A673 (cell line): ENCODE data around the gene PTGFRN. TPM values are rescaled to one million over a fixed set of nuclear protein-coding genes. Genes with fewer than 3 reads are reported as not detected.

Experiments used
- BruUV-seq: library from RNA; stranded (reverse); fragments of 400-500 nt; replicated peaks from 2 replicates; lab custom pipeline; 2021; lab: Mats Ljungman, UMichigan
- CTCF ChIA-PET: fragments of 300-600 bp; sonication (Branson Sonifier 250); formaldehyde crosslinking; loops from one replicate; lab custom pipeline; 2022; ENCODE audit warnings: antibody characterized with exemption; lab: Charles Lee
- POLR2A ChIA-PET: fragments of 300-600 bp; sonication (Branson Sonifier 250); formaldehyde crosslinking; loops from one replicate; lab custom pipeline; 2022; ENCODE audit warnings: antibody characterized with exemption; ENCODE audit not compliant: low non-redundant PET; lab: Charles Lee
- DNase-seq: peaks from one replicate; pipeline ENCODE4 v3.0.0-alpha.2; 2015; ENCODE audit warnings: low spot score
- H3K27ac ChIP-seq: fragments of 200-600 bp; sonication (generic); 2 replicates; pipeline ENCODE4 v1.5.1; 2016; ENCODE audit warnings: mixed run types, low read depth, mild to moderate bottlenecking, mixed read lengths, antibody characterized with exemption, low read length; ENCODE audit not compliant: poor library complexity, severe bottlenecking
- H3K27me3 ChIP-seq: fragments of 200-600 bp; sonication (generic); replicated peaks from 2 replicates; pipeline ENCODE4 v1.6.1; 2017; ENCODE audit warnings: mixed run types, low read depth, mild to moderate bottlenecking, mixed read lengths, antibody characterized with exemption, low read length; ENCODE audit not compliant: insufficient read depth, poor library complexity
- H3K36me3 ChIP-seq: fragments of 200-600 bp; sonication (generic); 2 replicates; pipeline ENCODE4 v1.6.1; 2016; ENCODE audit warnings: mixed run types, mild to moderate bottlenecking, mixed read lengths, antibody characterized with exemption, low read length; ENCODE audit not compliant: insufficient read depth, poor library complexity, severe bottlenecking
- H3K4me1 ChIP-seq: fragments of 200-600 bp; sonication (generic); 2 replicates; pipeline ENCODE4 v1.6.1; 2017; ENCODE audit warnings: mixed run types, mild to moderate bottlenecking, mixed read lengths, antibody characterized with exemption, low read length; ENCODE audit not compliant: insufficient read depth, poor library complexity, severe bottlenecking
- H3K4me3 ChIP-seq: fragments of 200-600 bp; sonication (generic); 2 replicates; pipeline ENCODE4 v1.5.1; 2016; ENCODE audit warnings: low read depth, mixed run types, mild to moderate bottlenecking, mixed read lengths, low read length; ENCODE audit not compliant: poor library complexity, severe bottlenecking
- H3K9me3 ChIP-seq: fragments of 200-600 bp; sonication (generic); 2 replicates; pipeline ENCODE4 v1.6.1; 2016; ENCODE audit warnings: mixed run types, low read depth, mild to moderate bottlenecking, mixed read lengths, antibody characterized with exemption, low read length; ENCODE audit not compliant: poor library complexity, severe bottlenecking
- CTCF ChIP-seq: fragments of 300-800, 200-600 bp; sonication (generic); conservative IDR thresholded peaks from 2 replicates; pipeline ENCODE4 v1.5.1; 2017; ENCODE audit warnings: low read depth, mild to moderate bottlenecking, antibody characterized with exemption, low read length, moderate library complexity, mixed read lengths
- EZH2 ChIP-seq: fragments of 200-600 bp; sonication (generic); IDR thresholded peaks from 2 replicates; pipeline ENCODE4 v1.6.1; 2017; ENCODE audit warnings: borderline replicate concordance, low read depth, mild to moderate bottlenecking, mixed read lengths, antibody characterized with exemption, low read length; ENCODE audit not compliant: poor library complexity, severe bottlenecking
- intact Hi-C: fragments of 100-400 bp; cut with micrococcal nuclease; formaldehyde crosslinking; loops from one replicate; pipeline ENCODE4 v1.10.0; 2022; ENCODE audit not compliant: unreplicated experiment
- total RNA-seq: library from RNA; stranded (reverse); gene quantifications from 2 replicates; pipeline ENCODE4 v1.2.3, GENCODE V29; 2021

Gene PTGFRN
- total RNA-seq, 1 experiment from 2014 or later = 29.5 TPM

GRCh38 chr1:117014209-117014608 is 104.5 kb downstream of the PTGFRN start:
- no peaks in the 10 kb centered on the region for H3K27me3 ChIP-seq
- no peak overlapping the region for H3K4me3 ChIP-seq
- no peak for DNase-seq
- H3K4me1 ChIP-seq = no peaks in the 10 kb centered on the region
- BruUV-seq = no TSS peak
- H3K36me3 ChIP-seq = no peaks in the 10 kb centered on the region
- ChIA-PET POLR2A (interaction anchor here (0.6 kb wide), 1 partner anchor 503 kb away, joined by 3 read pairs; no protein-coding TSS in a partner anchor), CTCF (no interaction called here)
- intact Hi-C loops = no loop called here
- H3K27ac ChIP-seq = no peak overlapping the region
- no peak for TF ChIP-seq EZH2
- no peak for TF ChIP-seq CTCF
- no peaks in the 10 kb centered on the region for H3K9me3 ChIP-seq

DNA sequence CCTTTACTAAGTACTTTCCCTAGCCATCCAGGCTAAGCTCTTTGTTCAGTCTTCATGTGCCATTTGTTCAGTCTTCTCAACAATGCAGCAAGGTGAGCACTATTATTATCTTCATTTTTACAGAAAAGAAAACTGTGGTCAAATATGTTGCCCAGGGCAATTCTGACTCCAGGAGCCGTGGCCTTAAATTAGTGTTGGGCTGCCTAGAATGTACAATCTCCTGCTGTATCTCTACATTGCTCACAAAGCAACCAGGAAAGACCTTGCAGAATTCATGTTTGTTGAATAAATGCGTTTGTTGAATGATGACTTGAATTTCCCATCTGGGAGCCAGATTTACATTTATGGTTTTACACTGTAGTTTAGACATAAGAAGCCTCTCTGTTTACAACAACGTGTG is 106.0 kb downstream of the PTGFRN start:
- no TSS peak for BruUV-seq
- H3K4me1 ChIP-seq = no peaks in the 10 kb centered on the region
- CTCF ChIA-PET = no interaction called here
- DNase-seq = no peak
- no peaks in the 10 kb centered on the region for H3K36me3 ChIP-seq
- no peak overlapping the region for H3K4me3 ChIP-seq
- H3K9me3 ChIP-seq = no peaks in the 10 kb centered on the region
- no peaks in the 10 kb centered on the region for H3K27me3 ChIP-seq
- intact Hi-C loops = no loop called here
- no peak overlapping the region for H3K27ac ChIP-seq
- POLR2A ChIA-PET = no interaction called here
- TF ChIP-seq EZH2 = no peak
- no peak for TF ChIP-seq CTCF

- no TSS peak for BruUV-seq
- ChIA-PET CTCF (no interaction called here), POLR2A (no interaction called here)
- Histone ChIP-seq H3K36me3 (no peaks in the 10 kb centered on the region), H3K4me3 (no peak overlapping the region), H3K27me3 (no peaks in the 10 kb centered on the region), H3K9me3 (no peaks in the 10 kb centered on the region), H3K4me1 (no peaks in the 10 kb centered on the region), H3K27ac (no peak overlapping the region)
- DNase-seq = no peak
- TF ChIP-seq EZH2 (no peak), CTCF (no peak)
- intact Hi-C loops = no loop called here
Observed at GRCh38 chr1:117017062-117017461, 107.3 kb downstream of the PTGFRN start.
